GM20000 (cell line): Measurements from ENCODE around the gene TMCO4.

Experiments used
- DNase-seq: peaks from one replicate; pipeline ENCODE4 v3.0.0; 2012; ENCODE audit warnings: low spot score
- TF ChIP-seq, protein P1 (sequence below): IDR thresholded peaks from 2 replicates; pipeline ENCODE4 v1.5.1; 2012; ENCODE audit warnings: mild to moderate bottlenecking, control low read depth; ENCODE audit errors: extremely low read depth, missing control alignments

The TMCO4 gene

DNA sequence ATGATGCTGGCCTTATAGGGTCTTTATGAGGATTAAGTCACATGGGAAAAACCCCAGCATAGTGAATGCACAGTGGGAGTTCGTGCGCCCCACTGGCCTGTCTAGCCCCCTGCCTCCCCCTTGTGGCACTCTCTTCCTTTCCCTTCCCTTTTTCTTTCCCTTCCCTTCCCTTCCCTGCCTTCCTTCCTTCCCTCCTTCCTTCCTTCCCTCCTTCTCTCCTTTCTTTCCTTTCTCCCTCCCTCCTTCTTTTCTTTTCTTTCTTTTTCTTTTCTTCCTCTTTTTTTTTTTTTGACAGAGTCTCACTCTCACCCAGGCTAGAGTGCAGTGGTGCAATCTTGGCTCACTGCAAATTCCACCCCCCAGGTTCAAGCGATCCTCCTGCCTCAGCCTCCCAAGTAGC lies 96.4 kb downstream of the TMCO4 start:
- TF ChIP-seq, protein P1, sequence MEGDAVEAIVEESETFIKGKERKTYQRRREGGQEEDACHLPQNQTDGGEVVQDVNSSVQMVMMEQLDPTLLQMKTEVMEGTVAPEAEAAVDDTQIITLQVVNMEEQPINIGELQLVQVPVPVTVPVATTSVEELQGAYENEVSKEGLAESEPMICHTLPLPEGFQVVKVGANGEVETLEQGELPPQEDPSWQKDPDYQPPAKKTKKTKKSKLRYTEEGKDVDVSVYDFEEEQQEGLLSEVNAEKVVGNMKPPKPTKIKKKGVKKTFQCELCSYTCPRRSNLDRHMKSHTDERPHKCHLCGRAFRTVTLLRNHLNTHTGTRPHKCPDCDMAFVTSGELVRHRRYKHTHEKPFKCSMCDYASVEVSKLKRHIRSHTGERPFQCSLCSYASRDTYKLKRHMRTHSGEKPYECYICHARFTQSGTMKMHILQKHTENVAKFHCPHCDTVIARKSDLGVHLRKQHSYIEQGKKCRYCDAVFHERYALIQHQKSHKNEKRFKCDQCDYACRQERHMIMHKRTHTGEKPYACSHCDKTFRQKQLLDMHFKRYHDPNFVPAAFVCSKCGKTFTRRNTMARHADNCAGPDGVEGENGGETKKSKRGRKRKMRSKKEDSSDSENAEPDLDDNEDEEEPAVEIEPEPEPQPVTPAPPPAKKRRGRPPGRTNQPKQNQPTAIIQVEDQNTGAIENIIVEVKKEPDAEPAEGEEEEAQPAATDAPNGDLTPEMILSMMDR, result no peak
- no peak for DNase-seq

DNA sequence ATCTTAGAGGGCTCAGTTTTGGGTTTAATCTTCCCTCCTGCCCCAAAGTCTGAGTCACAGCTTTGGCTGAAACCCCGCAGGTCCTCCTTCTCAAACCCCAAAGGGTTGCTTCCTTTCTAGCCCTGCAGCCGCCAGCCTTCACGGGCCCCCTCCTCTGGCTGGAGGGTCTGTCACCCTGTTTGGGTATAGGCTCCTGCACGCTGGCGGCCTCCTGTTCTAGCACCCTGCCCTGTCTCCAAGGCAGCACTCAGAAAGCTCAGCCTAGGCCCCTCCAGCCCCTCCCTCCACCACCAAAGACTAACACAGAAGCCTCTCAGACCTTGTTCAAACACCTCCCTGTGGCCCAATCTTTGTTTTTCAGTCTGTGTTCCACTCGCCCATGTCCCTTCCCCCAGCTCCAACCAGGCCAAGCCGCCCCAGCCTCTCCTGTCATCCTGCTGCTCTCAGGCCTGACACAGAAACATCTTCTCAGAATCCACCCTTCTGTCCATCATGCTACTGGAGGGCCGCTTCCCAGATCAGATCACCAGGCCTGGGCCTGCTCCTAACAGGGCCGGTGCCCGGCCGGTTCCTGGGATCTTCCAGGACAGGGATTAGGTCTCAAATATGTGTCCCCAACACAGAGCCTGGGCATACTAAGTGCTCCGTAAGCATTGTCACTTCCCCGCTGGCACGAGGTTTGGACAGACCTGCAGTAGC lies 99.5 kb downstream of the TMCO4 start:
- TF ChIP-seq, protein P1, result no peak
- no peak for DNase-seq

DNA sequence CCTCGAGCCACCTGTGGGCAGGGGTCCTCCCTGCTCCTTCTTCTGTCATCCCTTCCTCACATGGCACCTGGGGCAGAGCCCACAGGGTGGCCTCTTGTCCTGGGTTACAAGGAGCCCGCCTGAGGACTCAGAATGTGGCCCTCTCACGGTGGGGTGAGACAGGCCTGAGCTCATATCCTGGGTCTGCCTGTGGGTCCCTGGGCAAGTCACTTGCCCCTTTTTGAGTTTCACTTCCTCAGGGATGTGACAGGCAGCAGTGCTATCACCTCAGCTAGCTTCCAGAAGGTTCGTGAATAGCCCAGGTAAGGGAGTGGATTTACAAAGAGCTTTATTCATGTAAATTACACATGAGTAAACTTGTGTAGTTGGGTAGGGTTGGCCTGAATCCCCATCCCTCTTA lies 101.5 kb downstream of the TMCO4 start:
- TF ChIP-seq, protein P1, result no peak
- DNase-seq, result no peak

DNA sequence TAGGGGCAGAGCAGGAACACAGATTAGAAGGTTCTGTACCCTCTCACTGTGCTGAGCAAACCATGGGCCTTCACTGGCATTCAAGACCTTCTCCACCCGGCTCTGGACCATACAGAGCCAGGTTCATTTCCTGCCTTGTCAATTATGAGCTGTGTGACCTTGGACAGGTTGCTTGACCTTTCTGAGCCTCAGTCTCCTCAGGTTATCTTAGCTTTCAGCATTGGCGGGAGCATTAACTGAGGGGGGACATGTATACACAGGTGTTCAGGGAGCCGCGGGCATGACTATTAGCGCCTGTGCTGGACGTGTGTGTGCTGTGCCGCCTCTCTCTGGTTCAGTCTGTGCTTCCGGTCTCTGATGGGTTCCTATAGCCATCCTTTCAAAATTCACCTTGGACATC lies 102.9 kb downstream of the TMCO4 start:
- DNase-seq, result no peak
- TF ChIP-seq, protein P1, result no peak

DNA sequence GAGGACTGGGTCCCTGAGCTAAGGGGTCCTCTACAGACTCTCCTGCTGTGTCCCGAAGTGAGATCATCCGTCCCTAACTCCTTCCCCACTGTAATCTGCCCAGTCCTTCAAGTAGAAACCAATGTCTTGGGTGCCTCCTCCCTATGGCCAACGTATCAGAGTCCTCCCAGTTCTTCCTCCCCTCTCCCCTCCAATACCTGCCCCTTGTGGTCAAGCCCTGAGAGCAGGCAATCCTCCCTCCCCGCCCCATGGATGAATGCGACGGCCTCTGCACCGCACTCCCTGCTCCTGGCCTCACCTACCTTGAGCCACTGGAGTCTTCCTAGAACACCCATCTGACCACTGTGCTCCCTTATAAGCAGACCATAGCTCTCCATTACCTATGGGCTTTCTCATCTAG lies 103.9 kb downstream of the TMCO4 start:
- TF ChIP-seq, protein P1, result no peak
- DNase-seq, result no peak

DNA sequence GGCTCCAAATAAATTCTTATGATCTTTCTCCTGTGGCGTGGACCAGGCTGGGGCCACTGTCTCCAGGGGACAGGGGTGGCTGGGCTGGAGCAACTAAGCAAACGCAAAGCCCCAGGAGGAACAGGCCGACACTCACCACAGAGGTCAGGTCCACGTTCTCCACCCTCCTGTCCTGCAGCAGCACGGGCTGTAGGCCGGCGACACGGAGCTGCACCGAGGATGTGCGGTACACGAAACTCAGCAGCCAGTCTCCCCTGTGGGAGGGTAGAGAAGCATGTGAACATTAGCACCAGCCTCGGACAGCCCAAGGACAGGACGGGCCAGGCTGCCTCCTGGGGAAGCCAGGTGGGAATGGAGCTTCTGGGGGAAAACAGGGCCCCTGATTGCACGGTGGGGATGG lies 105.4 kb downstream of the TMCO4 start:
- no peak for DNase-seq
- TF ChIP-seq, protein P1, result no peak

DNA sequence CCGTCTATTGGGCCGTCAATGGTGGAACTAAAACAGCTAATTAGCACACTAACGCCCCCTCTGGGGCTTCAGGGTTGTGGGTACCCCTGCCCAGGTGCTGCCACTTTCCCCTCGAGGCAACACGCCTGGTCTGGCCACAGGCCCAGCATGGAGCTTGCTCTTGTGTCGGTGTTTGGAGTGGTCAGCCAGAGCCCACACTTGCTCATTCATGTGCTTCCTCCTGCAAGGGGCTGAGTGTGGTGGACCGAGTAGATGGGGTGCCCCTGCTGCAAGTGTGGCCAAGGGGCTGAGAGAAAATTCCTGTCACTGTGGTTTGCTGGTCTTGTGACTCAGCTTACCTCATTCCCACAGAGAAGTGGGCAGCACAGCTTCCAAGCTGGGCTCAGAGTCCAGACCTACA lies 109.4 kb downstream of the TMCO4 start:
- TF ChIP-seq, protein P1, result no peak
- DNase-seq, result no peak
